Ovary (tissue), 10 donors: ENCODE measurements around the gene HDAC5. TPM values are rescaled to one million over a fixed set of nuclear protein-coding genes. Genes with fewer than 3 reads are reported as not detected.

Experiments
- DNase-seq, 5 donors: peaks; one replicate each; pipeline ENCODE4 v3.0.0-alpha.2; 2019 to 2020
- H3K27ac ChIP-seq, 2 donors: fragments of 200-600 bp; one replicate each; pipeline versions ENCODE4 v1.5.1 to v1.8.0; 2019 to 2022
- H3K27me3 ChIP-seq: fragments of 200-600 bp; one replicate; pipeline ENCODE4 v1.8.0; 2022
- H3K36me3 ChIP-seq: fragments of 200-600 bp; sonication (generic); one replicate; pipeline ENCODE4 v1.5.1; 2019
- H3K4me1 ChIP-seq: one replicate; pipeline ENCODE4 v1.8.1; 2013; ENCODE audit warnings: mild to moderate bottlenecking, moderate library complexity; ENCODE audit not compliant: insufficient read depth
- H3K4me3 ChIP-seq: fragments of 200-600 bp; sonication (generic); one replicate; pipeline ENCODE4 v1.5.1; 2017
- H3K9me3 ChIP-seq, 2 donors: fragments of 200-600 bp in 1 of 2; sonication (generic) in 1 of 2; one replicate each; pipeline versions ENCODE4 v1.5.1 to v1.8.1; 2013 to 2019; ENCODE audit warnings: mild to moderate bottlenecking in 1 of 2, moderate library complexity in 1 of 2
- CTCF ChIP-seq, 3 donors: fragments of 450-650 bp in 2 of 3; fragments of 200-600 bp in 1 of 3; IDR thresholded peaks; one replicate each; pipeline versions ENCODE4 v1.5.1 to v1.8.0; 2016 to 2022; ENCODE audit warnings: antibody characterized with exemption in 3 of 3, mild to moderate bottlenecking in 1 of 3
- EP300 ChIP-seq: sonication (generic); formaldehyde crosslinking; IDR thresholded peaks from one replicate; pipeline ENCODE4 v1.6.1; 2017; ENCODE audit warnings: antibody characterized with exemption
- POLR2A ChIP-seq: fragments of 450-650 bp; IDR thresholded peaks from one replicate; pipeline ENCODE4 v1.6.1; 2017; ENCODE audit warnings: antibody characterized with exemption, mild to moderate bottlenecking, moderate library complexity
- WGBS, 3 donors: extraction: QIAGEN DNeasy Blood & Tissue Kit in 1 of 3; methylation state at CpG; one replicate each; pipeline versions ENCODE4 v1.1.5 to v1.1.7; 2013 to 2017; 5-methylcytosine and 5-hydroxymethylcytosine counted together
- intact Hi-C, 4 donors: fragments of 100-400 bp; cut with DNase I; formaldehyde crosslinking; loops; one replicate each; pipeline versions ENCODE4 v1.11.0 to v1.15.1; 2022 to 2023
- long read RNA-seq, 3 donors: library from polyadenylated mRNA in 2 of 3; unstranded in 2 of 3; transcript quantifications; one replicate each; pipeline ENCODE4 v2.0.0 and lab custom pipeline, GENCODE V29; 2021 to 2026
- polyA plus RNA-seq, 2 donors: library from polyadenylated mRNA; stranded (reverse); fragments of 200-250 nt in 1 of 2; fragments of 350-450 nt in 1 of 2; fragmentation: Illumina TruSeq in 1 of 2; extraction: RNeasy Lipid Tissue Mini Kit (QIAGEN cat#74804) in 1 of 2; gene quantifications; one replicate each; pipeline ENCODE4 v1.2.3, GENCODE V29; 2013 to 2014
- total RNA-seq, 7 donors: library from RNA; depleted of rRNA in 2 of 7; stranded (reverse); fragments of >200 nt in 2 of 7; fragmentation: NEBNext Ultra II Directional in 3 of 7; extraction: Animal tissue kit (Norgen Biotek cat#: 25700) in 3 of 7; gene quantifications; one replicate each; pipeline versions ENCODE4 v1.1.0 to v1.2.4, GENCODE V29; 2016 to 2023
- donor health status: DM: no; HTN: no; CAD: no; lungs with moderate emphysema.
- donor health status: DM: no; HTN: no; CAD: no.
- donor health status: Bipolar disorder and iron deficiency.
- donor health status: DM: yes; HTN: yes; CAD: no.
- donor health status: DM: no; HTN: no; CAD: no.
- donor health status: DM: yes; HTN: yes; CAD: no.

The HDAC5 gene
- total RNA-seq (10 to 100 TPM; 35.1 to 97.6 (median 67.2) TPM), polyA plus RNA-seq (10 to 100 TPM; 11.4 to 75.8 TPM)
- long read RNA-seq, donor 1, full-length matches to known transcripts: 12 of 255 reads
- long read RNA-seq, donor 1, partial matches to known transcripts: 195 of 255 reads
- long read RNA-seq, donor 1, other reads (novel, unspliced or antisense): 48 of 255 reads
- long read RNA-seq, donor 2, full-length matches to known transcripts: 3 of 21 reads
- long read RNA-seq, donor 2, partial matches to known transcripts: 18 of 21 reads
- long read RNA-seq, donor 2, other reads (novel, unspliced or antisense): 0 of 21 reads
- long read RNA-seq, donor 3, full-length matches to known transcripts: 57 of 279 reads
- long read RNA-seq, donor 3, partial matches to known transcripts: 118 of 279 reads
- long read RNA-seq, donor 3, other reads (novel, unspliced or antisense): 104 of 279 reads

- peaks cover 16% of the 10 kb centered on the region for H3K4me1 ChIP-seq
- H3K9me3 ChIP-seq: no peaks in the 10 kb centered on the region
- WGBS, 3 donors: 1% methylated on average over 25 to 78 of the region's 78 CpGs
- DNase-seq: peak; percentile 95 to 97 (median 96)
- H3K27me3 ChIP-seq: no peaks in the 10 kb centered on the region
- H3K4me3 ChIP-seq: peak within 1 kb of the TSS; percentile 82
- peak; percentile 18 to 77 (median 69) for TF ChIP-seq CTCF (IDR thresholded peaks at IDR 0.05)
- peak; percentile 7 for TF ChIP-seq EP300
- peak; percentile 85 for TF ChIP-seq POLR2A
- intact Hi-C loops: loop anchor here in 1 of 4 donors (5.0 kb wide), 1 partner anchor 56 kb away; the partner anchor contains the start of gene LSM12
- no peaks in the 10 kb centered on the region for H3K36me3 ChIP-seq
- H3K27ac ChIP-seq: peak within 1 kb of the TSS; percentile 93 to 100
Observed at GRCh38 chr17:44123356-44124117, at the start of gene HDAC5. TSS of gene HDAC5 (minus strand) at chr17:44123641. CDS start at chr17:44117515, 6,126 bp downstream.

DNA sequence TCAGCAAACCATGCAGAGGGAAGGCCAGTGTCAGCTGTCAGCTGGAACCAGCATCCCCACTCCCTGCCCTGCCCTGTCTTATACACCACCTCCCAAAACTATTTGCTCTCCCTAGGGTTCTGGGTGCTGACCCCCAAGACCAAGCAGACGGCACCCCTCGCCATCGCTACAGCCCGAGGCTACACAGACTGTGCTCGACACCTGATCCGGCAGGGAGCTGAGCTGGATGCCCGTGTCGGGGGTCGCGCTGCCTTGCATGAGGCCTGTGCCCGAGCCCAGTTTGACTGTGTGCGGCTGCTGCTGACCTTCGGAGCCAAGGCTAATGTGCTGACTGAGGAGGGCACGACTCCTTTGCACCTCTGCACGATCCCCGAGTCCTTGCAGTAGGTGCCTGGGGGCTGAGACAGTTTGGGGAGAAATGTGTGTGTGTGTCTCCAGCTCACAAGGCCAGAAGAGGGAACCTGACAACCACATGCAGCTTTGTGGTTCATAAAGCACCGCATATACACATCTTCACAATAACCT lies 48.6 kb upstream of the HDAC5 start:
- WGBS, 3 donors: 58 to 77% (median 65%) methylated on average over 17 of the region's 17 CpGs
- no peak overlapping the region for H3K27ac ChIP-seq
- intact Hi-C loops: no loop called here
- H3K4me1 ChIP-seq: peaks cover 6% of the 10 kb centered on the region
- no peak for DNase-seq
- TF ChIP-seq POLR2A: no peak
- TF ChIP-seq EP300: no peak
- TF ChIP-seq CTCF (IDR thresholded peaks at IDR 0.05): no peak
- no peaks in the 10 kb centered on the region for H3K9me3 ChIP-seq
- no peaks in the 10 kb centered on the region for H3K36me3 ChIP-seq
- no peaks in the 10 kb centered on the region for H3K27me3 ChIP-seq
- no peak overlapping the region for H3K4me3 ChIP-seq

DNA sequence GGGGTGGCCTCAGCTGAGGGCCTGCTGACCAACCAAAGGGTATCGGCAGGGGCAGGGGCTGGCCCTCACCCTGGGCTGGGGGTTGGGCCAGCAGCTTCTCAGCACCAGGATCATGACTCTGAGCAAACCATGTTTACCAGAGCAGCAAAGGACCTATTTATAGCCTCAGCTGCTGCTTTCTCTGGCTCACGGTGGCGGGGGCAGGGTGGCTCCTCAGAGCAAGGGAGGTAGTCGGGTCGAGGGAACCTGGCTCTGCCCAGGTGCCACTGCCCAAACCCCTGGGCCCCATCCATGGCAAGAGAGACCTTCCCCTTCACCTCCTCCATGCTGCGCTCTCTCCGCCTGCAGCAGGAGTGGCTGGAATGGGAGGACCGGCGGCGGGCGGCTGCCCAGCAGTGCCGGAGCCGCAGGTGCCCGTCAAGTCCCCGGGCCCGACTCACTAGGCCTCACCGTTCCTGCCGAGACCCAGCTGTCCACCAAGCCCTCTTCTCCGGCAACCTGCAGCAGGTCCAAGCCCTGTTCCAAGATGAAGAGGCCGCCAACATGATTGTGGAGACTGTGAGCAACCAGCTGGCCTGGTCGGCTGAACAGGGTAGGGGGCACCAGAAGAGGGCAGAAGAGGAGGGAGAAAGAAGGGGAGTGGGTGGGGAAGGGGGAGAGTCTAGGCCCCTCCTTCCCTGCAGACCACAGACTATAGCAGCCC lies 47.2 kb upstream of the HDAC5 start, which contains the start of gene ASB16:
Gene ASB16 (plus strand): TSS at position 206 of the 703 bp plus-strand sequence. CDS start 86 bp downstream, at position 292.
- H3K4me3 ChIP-seq: peak within 1 kb of the TSS; percentile 4
- peak in 1 of 5 donors; percentile 45 for DNase-seq
- H3K9me3 ChIP-seq: no peaks in the 10 kb centered on the region
- 6 to 15% (median 12%) methylated on average over 21 of the region's 21 CpGs for WGBS, 3 donors
- H3K27ac ChIP-seq: peak within 1 kb of the TSS; percentile 16 to 28
- TF ChIP-seq EP300: no peak
- no peaks in the 10 kb centered on the region for H3K36me3 ChIP-seq
- intact Hi-C loops: no loop called here
- peaks cover 6% of the 10 kb centered on the region for H3K4me1 ChIP-seq
- no peaks in the 10 kb centered on the region for H3K27me3 ChIP-seq

DNA sequence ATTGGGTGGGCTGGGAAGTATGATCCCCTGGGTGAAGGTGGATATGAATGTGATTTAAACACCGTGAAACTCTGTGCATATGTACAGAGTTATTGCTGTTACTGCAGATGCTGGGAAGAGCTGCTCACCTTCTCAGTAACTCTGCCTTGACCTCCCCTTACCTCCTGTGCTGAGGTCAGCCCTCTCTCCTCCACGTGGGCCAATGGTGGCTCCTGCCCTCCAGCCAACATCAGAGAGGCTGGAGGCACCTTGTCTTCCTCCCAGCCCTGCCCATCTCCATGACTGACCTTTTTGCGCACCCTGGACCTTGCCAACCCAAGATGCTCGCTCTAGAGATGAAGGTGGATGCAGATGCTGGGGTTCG lies 46.7 kb upstream of the HDAC5 start:
- Histone ChIP-seq H3K9me3 (no peaks in the 10 kb centered on the region), H3K27ac (no peak overlapping the region), H3K27me3 (no peaks in the 10 kb centered on the region), H3K36me3 (no peaks in the 10 kb centered on the region), H3K4me3 (no peak overlapping the region), H3K4me1 (peaks cover 6% of the 10 kb centered on the region)
- intact Hi-C loops: no loop called here
- TF ChIP-seq POLR2A (no peak), EP300 (no peak), CTCF (IDR thresholded peaks at IDR 0.05) (no peak)
- no peak for DNase-seq
- WGBS, 3 donors: 27 to 36% (median 33%) methylated on average over 5 of the region's 5 CpGs
